Anterior cingulate cortex (tissue), 58 donors: Measurements from ENCODE around the gene CETP.

Source experiments
- DNase-seq, 58 donors: peaks; one replicate each; lab custom pipeline; 2025; lab: John Stamatoyannopoulos, UW

Gene CETP

DNA sequence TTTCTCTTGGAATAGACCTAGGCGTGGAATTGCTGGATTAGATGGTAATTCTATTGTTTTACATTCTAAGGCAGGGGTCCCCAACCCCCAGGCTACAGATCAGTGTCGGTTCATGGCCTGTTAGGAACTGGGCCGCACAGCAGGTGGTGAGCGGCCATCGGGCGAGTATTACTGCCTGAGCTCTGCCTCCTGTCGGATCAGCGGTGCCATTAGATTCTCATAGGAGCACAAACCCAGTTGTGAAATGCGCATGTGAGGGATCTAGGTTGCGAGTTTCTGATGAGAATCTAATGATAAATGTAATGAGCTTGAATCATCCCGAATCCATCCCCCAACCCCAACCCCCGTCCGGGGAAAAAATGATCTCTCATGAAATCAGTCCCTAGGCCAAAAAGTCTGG lies 50.6 kb downstream of the CETP start:
- DNase-seq: no peak

GRCh38 chr16:57013229-57013628 lies 51.5 kb downstream of the CETP start:
- no peak for DNase-seq

GRCh38 chr16:57013902-57014301 lies 52.2 kb downstream of the CETP start:
- no peak for DNase-seq

GRCh38 chr16:57016301-57016700 lies 54.6 kb downstream of the CETP start:
- DNase-seq: no peak

DNA sequence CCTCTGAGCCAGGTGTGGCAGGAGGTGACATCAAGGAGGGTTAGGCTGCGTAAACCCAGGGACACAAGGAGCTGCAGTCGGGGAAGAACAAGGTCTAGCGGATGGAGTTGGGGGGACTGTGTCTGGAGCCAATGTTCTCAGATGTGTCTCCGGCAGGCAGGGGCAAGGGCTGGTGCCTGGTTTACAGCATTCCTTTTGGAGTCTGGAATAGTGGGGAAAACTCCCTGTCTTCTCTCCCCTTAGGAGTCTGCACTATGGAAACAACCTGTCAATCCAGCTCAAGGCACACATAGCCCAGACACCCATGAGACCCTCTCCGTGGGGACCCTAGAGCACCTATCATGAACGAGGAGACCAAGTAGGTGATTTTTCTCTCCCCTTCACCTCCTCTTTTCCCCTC lies 55.1 kb downstream of the CETP start:
- DNase-seq: no peak

DNA sequence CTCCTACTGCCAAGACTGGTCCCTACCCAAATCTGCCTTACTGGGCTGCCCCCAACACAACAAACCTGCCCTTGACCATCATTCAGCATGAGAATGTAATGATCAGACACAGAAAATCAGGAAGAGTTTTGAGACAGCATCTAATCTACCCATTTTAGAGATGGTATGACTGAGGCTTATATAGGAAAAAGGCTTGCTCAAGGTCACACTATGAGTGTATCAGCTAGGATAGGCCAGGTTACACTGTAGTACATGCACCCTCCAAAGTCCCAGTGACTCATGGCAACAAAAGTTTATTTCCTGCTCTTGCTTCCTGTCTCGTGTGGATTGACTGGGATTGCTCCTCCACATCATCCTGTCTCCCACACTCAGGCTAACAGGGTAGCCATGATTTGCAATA lies 55.5 kb downstream of the CETP start:
- no peak for DNase-seq

- no peak for DNase-seq
These were observed 58.0 kb downstream of the CETP start for GRCh38 chr16:57019746-57020145.

DNA sequence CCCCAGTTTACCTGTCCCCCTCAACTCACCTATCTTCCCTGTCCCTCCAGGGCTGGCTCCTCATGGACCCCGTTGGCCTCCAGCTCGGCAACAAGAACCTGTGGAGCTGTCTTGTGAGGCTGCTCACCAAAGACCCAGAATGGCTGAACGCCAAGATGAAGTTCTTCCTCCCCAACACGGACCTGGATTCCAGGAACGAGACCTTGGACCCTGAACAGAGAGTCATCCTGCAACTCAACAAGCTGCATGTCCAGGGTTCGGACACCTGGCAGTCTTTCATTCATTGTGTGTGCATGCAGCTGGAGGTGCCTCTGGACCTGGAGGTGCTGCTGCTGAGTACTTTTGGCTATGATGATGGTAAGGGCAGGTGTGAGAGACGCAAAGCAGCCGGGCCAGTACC lies 58.9 kb downstream of the CETP start:
- no peak for DNase-seq

DNA sequence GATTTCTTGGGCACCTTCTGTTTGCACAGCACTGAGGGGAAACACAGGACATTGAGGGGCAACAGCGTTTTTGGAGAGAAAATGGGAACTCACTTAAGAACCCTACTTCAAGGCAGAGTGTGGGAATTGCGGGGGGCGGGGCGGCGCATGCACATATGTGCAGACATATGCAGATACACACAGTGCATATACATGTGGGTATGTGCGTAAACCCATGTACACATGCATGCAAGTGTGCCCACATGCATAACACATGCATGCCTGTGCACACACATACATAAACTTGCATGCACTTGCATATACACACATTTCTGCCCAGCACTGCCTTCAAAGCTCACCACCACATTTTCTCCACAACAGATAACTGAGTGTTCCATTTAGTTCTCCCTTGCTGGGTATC lies 60.0 kb downstream of the CETP start:
- DNase-seq: no peak

- DNase-seq: no peak
These were observed 60.7 kb downstream of the CETP start for GRCh38 chr16:57022445-57022844.

DNA sequence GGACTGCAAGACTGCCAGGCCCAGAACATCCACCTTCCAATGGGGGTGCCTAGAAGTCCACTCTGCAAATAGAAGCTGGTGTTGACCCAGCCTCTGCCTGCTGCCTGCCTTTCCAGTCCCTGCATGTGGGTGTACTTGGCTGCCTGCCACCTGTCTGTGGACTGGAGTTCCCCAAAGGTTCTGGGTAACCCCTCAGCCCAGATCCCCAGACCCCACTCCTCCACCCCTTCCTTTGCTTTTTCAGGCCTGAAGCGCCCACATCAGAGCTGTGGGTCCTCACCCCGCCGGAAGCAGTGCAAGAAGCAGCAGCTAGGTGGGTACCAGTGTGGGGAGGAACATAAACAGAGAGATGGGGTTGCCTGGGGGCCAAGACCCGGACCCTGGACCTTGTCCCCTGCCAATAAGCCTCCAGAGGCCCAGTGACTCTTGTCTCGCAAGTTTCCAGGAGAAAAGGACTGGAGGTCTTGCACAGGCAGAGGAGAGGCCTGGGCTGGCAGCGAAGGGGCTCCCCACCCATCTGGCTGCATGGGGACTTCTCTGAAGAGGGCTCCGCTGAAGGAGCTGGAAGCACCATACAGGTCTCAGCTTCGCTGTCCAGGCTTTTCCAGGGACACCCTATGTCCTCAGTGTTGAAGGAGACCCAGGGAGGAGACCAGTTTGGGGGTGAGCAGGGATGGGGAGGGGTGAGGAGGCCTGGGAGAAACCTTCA lies 61.9 kb downstream of the CETP start:
- no peak for DNase-seq

DNA sequence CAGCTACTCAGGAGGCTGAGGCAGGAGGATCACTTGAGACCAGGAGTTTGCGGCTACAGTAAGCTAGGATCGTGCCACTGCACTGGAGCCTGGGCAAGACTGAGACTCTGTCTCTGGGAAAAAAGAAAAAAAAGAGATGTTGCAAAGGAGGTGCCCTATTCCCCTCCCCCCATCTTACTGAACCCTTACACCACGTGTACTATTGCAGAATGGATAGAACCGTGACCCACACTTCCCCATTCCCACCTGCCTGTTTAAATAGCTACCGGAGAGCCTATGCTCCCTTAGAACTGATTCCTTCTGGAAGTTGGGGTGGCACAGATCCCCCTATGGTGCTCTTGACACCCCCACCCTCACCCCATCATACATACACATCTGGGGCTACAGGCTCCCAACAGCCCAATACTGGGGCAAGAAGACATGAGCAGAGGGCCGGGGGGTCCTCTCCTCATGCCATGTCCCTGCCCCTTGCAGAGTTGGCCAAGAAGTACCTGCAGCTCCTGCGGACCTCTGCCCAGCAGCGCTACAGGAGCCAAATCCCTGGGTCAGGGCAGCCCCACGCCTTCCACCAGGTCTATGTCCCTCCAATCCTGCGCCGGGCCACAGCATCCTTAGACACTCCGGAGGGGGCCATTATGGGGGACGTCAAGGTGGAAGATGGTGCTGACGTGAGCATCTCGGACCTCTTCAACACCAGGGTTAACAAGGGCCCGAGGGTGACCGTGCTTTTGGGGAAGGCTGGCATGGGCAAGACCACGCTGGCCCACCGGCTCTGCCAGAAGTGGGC lies 63.3 kb downstream of the CETP start:
- no peak for DNase-seq

GRCh38 chr16:57025941-57026777 lies 64.4 kb downstream of the CETP start:
- no peak for DNase-seq

- no peak for DNase-seq
These were observed 65.0 kb downstream of the CETP start for GRCh38 chr16:57026778-57027062.

- no peak for DNase-seq
These were observed 65.3 kb downstream of the CETP start for GRCh38 chr16:57027067-57027466.

DNA sequence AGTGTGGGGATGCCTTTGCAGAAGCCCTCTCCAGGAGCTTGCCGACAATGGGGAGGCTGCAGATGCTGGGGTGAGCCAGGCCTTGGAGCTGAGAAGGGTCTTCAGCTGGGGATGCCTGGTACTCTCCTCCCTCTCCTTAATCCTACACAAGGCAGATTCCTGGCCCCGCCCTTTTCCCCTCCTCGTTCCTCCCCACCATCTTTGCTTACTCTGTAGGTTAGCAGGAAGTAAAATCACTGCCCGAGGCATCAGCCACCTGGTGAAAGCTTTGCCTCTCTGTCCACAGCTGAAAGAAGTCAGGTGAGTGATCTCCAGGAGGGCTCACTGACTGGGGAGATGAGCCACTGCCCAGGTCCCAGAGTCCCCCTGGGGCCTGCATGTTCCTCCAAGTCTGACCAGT lies 66.3 kb downstream of the CETP start:
- DNase-seq: no peak

- no peak for DNase-seq
These were observed 67.7 kb downstream of the CETP start for GRCh38 chr16:57029161-57030160.

GRCh38 chr16:57030346-57030902 lies 68.7 kb downstream of the CETP start:
- no peak for DNase-seq

DNA sequence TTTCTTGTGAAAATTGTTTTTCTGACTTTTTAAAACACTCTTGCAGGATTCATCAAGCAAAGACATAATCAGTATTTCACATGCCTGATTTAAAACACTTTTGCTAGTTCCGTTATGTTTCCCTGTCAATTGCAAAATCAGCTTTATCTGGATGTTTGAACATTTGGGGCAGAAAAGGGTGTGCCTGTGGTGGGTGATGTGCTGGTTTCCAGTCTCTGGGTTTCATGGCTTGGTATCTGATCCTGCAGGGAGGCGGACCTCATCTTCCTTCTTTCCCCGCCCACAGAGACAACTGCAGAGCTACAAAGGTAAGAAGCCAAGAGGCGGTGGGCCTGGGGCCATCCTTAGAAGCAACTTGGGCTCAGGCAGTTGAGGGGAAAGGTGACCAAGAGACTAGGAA lies 69.4 kb downstream of the CETP start:
- no peak for DNase-seq

DNA sequence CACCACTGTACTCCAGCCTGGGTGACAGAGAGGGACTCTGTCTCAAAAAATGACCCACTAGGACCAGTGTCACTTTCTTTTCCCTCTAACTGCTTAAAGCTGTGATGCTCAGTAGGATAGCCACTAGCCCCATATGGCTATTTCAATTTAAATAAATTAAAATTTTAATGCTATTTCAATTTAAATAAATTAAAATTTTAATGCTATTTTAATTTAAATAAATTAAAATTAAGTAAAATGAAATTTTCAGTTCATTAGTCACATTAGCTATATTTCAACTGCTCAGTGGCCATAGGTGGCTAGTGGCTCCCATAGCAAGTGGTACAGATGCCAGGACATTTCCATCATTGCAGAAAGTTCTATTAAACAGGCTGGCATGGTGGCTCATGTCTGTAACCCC lies 70.6 kb downstream of the CETP start:
- DNase-seq: no peak
